GM10847 (cell line): ENCODE data around the gene GALNTL6.

Experiments used
- POLR2A ChIP-seq: IDR thresholded peaks from 2 replicates; pipeline ENCODE4 v1.6.1; 2011; ENCODE audit not compliant: insufficient read length; ENCODE audit errors: extremely low read depth

Gene GALNTL6

GRCh38 chr4:172760512-172760911 lies 947.3 kb downstream of the GALNTL6 start:
- TF ChIP-seq POLR2A, result no peak

DNA sequence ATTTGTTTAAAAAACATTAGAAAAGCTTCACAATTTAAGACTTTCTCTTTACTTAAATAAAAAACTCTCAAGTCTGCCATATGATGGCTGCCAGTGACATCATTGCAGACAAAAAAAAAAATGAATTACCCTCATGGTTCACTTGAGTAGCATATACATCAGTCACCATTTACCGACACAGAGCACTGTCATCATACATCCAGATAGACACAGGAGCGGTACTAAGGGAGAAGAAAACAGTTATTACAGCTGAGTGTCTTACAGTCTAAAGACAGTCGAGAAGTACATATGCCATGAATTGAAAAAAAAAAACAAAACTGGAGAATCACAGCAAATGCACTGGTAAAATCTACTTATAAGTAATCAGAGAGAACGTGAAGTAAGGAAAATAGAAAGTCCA lies 949.7 kb downstream of the GALNTL6 start:
- TF ChIP-seq POLR2A, result no peak

DNA sequence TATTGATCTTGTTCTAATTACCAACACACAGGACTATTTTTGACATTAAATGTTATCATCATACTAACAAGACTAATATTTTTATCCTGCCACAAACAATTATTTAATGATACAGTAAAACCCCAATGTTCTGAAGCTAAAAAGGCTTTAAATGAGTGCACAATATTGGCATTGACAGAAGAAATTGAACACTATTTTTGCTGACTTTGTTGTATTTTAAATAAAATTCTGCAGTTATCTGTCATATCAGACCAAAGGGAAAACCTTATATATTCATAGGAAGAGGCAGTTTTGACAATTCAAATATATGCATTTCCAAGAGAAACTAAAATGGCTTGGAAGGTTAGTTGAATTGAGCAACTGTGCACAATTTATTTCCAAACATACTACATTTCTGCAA lies 957.6 kb downstream of the GALNTL6 start:
- no peak for TF ChIP-seq POLR2A

DNA sequence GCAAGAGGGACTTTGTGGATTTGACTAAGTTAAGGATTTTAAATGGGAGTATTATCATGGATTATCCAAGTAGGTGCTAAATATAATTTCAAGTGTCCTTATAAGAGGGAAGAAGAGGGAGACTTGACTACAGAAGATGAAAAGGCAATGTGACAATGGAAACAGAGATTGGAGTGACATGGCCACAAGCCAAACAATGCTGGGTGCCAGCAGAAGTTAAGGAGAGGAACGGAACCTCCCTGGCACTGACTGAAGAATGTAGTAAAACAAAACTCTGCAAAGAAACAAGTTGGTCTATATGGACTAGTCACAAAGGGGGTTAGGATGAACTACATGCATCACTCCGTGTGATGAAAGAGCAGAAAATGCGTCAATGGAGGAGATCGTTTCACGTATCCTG lies 959.6 kb downstream of the GALNTL6 start:
- no peak for TF ChIP-seq POLR2A

DNA sequence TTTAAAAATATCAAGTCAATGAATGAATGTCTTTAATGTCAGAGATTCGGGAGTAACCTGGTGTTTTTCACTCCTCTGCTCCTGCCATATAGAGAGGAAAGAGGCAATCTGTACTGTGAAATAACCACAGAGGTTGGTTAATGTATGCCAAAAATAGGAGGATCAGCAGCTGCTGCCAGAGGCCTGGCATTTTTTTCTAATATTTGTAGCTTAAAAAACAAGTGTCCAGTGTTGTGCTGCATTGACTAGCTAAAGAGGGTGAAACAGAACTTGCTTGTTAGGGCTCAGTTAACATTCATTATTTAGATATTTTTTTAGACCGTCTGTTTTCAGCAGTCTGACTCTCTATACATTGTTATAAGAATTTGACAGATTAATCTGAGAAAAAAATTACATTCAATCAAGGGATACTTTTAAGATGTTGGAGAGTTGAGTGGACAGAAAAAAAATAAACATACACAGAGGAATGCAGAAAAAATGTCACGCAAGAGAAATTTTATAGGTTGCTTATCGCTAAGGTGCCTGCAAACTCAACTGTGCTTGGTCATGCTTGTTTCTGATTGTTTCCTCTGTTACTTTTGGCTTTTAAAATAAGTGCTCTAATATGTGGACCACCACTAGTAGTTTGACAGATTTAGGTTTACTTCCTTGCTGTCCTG lies 963.1 kb downstream of the GALNTL6 start:
- TF ChIP-seq POLR2A, result no peak

- no peak for TF ChIP-seq POLR2A
These were observed 964.7 kb downstream of the GALNTL6 start for GRCh38 chr4:172777729-172778431.

- TF ChIP-seq POLR2A, result no peak
These were observed 965.4 kb downstream of the GALNTL6 start for GRCh38 chr4:172778583-172778982.

DNA sequence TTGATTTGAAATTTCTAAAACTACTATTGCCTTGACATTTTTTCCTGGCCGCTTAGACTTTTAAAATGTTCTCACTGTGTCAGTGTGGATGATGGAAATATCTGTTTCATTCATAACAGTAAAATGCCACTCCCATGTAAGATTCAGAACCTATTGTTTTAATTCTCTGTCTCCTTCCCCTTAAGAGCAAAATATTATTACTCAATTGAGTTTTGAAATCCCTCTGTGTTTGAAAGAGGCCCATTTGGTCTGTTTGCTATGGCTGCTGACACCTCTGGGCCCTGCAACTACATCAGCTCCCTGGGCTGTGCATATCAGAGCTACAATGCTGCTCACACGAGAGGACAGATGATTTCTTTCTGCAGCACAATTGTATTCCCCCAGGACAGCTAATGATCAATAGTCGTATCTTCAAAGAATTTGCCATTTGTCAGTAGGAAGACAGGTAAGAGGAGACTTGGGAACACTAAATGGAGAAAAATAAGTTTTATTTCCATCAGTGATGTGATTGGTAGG lies 967.4 kb downstream of the GALNTL6 start:
- TF ChIP-seq POLR2A, result no peak

DNA sequence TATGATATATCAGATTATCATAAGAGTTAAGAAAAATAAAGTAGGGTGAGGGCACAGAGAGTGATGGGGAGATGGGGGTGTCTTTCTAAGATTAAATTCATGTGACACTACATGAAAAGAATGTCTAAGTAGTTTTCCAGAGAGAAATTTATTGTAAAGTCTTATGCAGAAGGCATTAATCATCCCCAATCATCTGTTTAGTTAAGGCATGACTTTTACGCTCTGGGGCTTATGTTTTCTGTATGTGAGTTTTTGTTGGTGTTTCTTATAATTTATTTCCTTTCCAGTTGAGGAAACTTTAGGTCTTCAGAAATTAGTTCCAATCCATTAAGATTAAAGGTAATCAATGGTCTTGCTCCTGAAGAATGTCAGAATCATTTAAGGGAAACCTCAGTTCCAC lies 972.4 kb downstream of the GALNTL6 start:
- TF ChIP-seq POLR2A, result no peak

GRCh38 chr4:172786039-172786792 lies 973.0 kb downstream of the GALNTL6 start:
- TF ChIP-seq POLR2A, result no peak

GRCh38 chr4:172787111-172787510 lies 973.9 kb downstream of the GALNTL6 start:
- TF ChIP-seq POLR2A, result no peak

DNA sequence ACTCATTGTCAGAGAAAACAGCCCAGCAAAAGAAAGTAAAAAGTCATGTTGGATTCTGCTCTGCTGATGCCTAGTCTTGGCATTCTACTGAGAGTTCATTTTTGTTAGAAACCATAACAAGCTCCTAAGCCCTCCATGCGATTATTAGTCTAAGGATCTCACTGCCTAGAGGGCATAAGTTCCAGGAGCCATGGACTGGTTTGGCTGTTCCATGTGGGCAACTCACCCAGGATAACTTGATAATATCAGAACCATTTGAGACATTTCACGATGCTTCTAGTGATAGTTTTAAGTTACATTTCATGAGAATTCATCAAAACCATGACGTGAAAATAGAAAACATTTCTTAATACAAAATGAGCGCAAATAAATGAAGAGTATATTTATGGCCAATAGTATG lies 978.6 kb downstream of the GALNTL6 start:
- no peak for TF ChIP-seq POLR2A

- TF ChIP-seq POLR2A, result no peak
These were observed 980.5 kb downstream of the GALNTL6 start for GRCh38 chr4:172793565-172794306.

DNA sequence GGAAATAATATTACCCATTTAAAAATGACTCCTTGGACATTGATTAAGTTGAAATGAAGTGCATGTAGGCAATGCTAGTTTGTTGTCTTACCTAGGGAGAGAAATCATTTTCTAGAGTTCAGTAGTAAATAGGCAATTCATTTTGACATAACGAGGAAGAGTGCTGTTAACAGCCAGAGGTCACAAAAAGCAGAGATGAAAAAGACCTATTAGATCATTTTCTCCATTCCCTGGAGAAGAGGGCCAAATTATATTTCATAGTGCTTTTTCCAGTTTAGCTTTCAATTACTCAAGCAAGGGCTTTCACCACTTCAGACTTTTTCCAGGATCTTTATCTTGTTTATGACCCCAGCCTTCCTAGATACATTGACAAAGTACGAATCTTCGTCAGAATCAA lies 981.1 kb downstream of the GALNTL6 start:
- TF ChIP-seq POLR2A, result no peak

DNA sequence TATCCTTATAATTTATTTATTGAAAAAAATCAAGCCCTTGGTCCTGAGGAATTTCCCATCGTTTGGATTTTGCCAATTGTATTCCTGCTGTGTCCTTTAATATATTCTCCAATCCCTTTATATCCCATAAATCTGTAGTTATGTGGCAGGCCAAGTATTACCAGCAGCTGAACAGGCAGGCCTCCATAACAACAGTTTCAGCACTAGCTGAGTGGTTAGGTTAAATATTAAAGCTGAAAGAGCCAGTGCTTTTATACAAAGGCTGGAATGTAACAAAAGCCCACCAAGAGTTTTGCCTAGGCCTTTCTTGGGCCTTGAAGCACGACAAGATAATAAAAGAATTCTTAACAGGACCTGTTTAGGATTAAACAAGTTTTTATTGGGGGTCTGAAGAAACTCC lies 988.8 kb downstream of the GALNTL6 start:
- TF ChIP-seq POLR2A, result no peak

DNA sequence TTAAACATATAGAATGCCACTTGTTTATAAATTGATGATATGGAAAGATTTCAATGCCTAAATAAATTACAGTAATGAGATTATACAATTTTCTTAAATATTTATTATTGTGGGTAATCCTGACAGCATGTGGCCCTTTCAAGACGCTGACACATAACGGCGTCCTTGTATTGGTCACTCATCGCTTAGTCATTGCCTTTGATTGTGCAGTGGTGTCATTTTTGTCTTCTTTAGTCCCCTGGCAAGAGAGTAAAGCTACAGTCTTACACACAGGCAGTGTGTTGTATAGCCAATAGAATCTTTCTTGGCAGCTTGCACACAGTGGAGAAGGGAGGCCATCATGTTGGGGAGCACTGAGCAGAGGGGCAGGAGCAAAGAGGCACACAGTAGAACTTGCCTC lies 993.6 kb downstream of the GALNTL6 start:
- no peak for TF ChIP-seq POLR2A

- no peak for TF ChIP-seq POLR2A
These were observed 995.0 kb downstream of the GALNTL6 start for GRCh38 chr4:172808196-172808595.
